GM21717 (cell line): ENCODE data around the gene ANKRD9.

ENCODE experiments used
- ATAC-seq: cut with Tn5 transposase; IDR thresholded peaks from one replicate; pipeline ENCODE4 v1.9.1; 2021; ENCODE audit warnings: mild to moderate bottlenecking, moderate library complexity; ENCODE audit not compliant: unreplicated experiment

ANKRD9 gene

DNA sequence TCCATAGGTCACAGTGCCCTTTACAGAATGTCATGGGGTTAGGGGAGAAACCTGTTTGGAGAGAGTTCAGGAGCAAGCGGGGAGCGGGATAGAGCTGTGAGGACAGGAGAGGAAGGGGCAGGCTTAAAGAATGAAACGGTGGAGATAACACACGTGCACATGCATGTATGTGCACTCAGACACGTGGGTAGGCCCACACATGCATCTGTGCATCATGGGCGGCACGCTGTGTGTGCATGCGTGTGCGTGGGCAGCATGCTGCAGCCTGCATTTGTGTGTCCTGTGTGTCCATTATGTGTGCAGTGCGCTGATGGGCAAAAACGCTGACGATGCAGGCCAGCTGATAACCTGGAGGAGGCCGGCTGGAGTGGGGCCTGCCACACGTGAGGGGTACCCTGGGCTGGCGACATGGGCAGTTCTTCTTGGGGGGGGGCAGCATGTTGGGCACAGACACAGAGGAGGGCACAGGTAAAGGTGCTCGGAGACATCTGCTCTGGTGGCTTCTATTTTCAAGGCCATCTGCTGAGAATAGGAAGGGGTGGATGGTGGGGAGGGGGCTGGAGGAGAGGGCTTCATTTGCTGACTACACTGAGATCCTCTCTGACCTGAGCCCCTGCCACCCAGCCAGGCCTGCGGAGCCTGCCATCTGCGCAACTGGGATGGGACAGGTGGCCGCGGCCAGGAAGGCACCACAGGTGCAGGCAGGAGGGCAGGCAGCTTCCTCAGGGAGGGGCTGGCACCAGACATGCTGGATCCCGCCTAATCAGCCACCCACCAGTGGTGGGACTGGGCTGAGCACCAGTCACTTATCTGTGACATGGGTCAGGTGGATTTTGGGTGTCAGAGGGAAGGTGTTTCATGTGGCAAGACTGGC, 4.6 kb upstream of the ANKRD9 start:
- no peak for ATAC-seq

GRCh38 chr14:102512793-102513300, 3.3 kb upstream of the ANKRD9 start:
- ATAC-seq: no peak

DNA sequence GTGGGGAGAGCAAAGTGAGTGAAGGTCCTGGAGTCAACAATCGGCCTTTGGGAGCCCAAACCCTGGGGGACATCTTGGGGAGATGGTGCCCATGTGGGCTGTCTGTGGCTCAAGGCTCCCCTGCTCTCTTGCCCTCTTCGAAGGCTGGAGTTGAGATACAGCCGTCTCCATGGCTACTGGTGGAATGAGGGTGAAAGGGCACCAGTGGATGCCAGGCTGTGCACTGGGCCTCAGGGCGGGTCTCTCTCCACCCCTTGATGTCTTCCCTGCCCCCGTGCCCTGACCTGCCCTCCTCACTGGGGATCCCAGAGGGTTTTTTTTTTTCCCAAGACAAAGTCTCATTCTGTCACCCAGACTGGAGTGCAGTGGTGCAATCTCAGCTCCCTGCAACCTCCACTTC, 2.0 kb upstream of the ANKRD9 start:
- no peak for ATAC-seq

GRCh38 chr14:102510616-102511520, 1.3 kb upstream of the ANKRD9 start:
- no peak for ATAC-seq

DNA sequence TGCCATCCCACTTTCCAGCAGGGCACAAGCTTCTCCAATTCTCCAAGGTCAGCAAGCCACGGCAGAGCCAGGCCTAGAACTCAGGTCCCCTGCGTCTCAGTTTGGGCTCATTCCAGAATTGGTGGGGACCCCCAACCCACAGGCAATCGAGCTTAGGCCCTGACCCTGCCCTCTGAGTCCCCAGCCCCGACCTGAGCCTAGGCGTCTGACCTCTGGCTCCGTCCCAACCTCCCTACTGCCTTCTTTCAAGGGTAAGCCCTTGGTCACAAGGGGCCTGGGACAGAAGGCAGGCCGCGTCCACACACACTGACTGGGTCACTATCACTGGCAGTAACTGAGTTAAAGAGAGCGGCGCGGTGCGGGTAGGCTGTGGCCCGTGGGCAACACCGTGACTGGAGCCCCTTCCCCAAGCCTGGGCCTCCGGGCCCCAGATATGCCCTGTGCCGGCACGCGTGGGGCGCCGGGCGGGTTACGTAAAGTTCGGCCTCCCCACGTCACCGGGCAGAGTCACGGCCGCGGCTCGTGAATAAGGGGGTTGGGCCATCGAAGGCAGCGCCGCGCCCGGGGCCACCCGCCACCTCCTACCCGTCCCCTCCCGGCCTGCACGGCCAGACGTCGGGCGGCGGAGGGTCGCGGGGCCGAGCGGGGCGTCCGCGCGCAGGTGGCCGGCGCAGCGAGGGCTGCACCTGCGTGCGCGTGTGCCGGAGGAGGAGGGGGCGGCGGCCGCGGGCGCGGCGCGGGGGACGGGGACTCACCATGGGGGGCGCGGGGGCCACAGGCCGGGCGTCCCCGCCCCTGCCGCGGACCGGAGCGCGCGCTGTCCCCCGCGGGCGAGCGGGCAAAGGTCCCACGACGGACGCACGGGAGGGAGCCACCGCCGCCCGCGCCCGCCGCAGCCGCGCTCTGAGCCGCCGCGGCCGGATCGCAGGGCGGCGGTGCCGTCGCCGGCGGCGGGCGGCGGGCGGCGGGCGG, 516 bp downstream of the ANKRD9 start:
- ATAC-seq: no peak

DNA sequence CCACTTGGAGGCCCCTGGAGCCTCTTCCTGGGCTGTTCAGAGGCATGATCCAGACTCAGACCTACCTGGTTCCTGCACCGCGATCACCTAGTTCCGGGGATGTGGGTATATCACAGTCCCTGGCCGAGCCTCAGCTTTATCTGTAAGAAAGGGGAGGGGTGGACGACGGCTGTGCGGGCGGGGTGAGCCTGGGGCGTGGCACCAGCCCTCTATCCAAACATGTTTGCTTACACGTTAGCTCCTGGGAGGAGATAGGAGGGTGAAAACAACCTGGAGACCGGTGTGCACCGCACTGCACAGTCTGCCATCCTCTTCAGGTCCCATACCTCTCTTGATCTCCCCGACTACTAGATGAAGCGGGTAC, 1.2 kb downstream of the ANKRD9 start:
- no peak for ATAC-seq

DNA sequence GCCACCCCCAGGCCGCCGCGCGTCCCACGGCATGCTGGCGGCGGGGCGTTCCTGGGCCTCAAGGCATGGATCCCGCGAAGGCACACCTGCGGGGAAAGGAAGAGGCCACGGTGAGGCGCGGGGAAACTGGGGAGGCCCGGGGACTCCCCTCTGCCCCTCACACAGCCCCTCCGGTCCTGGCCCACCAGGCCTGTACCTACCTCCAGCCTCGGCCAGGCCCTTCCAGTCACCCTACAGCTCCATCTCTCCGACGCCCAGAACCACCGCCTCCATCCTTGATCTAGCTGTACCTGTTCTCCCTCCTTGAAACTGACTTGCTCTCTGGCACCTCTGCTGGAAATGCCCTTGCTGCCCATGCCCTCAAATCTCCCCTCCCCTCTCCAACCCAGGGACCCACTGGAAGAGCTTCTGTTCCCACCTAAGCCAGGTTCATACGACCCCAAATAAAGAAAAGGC, 1.7 kb downstream of the ANKRD9 start:
- ATAC-seq: no peak

DNA sequence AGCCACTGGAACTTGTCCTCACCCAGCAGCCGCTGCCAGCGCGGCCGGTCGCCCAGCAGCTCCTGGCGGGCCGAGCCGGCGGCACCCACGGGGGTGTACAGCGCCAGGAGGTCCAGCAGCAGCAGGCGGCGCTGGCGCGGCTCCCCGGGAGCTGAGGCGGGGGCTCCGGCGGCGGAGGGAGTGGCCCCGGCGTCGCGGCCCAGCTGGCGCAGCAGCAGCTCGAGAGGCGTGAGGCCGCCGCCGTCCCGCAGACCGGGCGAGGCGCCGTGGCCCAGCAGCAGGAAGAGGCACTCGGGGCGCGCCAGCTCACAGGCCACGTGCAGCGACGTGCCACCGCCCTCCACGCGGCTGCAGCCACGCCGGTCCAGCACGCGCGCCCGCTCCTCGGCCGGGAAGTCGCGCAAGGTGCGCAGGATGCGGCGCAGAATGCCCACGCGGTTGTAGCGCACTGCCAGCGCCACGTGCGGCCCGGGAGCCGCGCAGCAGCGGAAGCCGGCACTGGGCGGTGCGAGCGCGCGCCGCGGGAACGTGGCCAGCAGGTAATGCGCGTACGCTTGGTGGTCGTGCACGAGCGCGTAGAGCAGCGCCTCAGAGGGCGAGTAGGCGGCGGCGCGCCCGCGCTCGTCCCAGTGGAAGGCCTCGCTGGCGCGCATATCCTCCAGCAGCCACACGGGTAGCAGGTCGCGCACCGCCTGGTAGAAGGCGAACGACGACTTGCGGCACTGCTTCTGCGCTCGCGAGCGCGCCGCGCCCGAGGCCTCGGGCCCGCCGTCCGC, 2.3 kb downstream of the ANKRD9 start:
- no peak for ATAC-seq

GRCh38 chr14:102506626-102506925, 3.0 kb downstream of the ANKRD9 start:
- ATAC-seq: no peak

GRCh38 chr14:102505775-102506625, 3.6 kb downstream of the ANKRD9 start:
- ATAC-seq: no peak

DNA sequence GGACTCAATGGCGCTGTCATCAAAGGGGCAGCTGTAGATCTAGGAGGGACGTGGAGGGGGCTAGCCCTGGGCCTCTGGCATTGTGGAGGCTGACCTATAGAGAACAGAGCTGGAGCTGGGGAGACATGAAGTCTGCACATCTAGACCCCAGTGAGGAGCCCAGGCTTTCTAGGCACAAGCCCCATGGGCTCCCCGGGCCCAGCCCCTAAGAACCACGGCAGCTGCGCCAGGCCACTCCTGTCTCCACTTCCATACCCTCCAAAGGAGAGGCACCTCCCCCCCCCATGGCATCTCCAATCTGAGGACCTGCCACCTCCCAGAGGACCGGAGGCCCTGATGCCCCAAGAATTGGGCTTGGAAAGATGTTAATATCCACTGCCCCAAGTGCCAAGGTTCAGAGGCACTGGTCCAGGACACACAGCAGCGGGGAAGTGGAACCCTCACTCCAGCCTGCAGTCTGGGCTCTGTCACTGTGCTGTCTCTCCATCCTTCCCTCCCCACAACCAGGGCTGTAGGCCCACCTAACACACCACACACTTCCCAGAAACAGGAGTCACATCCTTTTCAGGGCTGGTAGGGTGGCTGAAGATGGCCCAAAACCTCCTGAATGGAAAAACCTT, 4.5 kb downstream of the ANKRD9 start:
- no peak for ATAC-seq

DNA sequence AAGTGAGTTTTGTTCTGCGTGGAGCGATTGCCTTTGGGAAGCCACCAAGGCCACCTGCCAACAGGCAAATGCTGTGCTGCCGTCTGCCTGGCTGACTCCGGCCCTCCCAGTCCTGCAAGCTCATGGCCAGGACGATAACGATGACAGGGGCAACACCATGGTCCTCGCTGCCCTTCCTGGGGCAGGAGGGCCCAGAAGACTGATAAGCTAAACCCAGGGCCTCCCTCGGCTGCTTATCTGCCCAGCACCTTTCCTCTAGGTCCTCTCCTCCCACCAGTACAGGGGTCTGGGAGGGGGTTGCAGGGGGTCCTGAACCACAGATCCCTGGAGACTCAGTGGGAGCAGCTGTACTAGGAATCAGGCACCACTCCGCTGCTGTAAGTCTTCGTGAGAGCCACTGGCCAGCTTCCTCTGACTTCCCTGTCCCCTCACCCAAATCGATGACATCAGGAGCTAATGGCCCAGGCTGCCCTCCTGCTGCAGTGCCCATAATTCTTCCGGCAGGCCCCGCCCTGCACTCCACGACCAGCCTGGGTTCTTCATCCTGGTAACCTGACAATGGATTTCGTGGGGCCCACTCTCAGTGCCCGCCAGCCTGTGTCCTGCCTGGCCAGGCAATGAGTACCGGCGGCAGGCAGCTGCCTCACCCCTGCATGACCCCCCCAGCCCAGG, 5.1 kb downstream of the ANKRD9 start:
- ATAC-seq: no peak

DNA sequence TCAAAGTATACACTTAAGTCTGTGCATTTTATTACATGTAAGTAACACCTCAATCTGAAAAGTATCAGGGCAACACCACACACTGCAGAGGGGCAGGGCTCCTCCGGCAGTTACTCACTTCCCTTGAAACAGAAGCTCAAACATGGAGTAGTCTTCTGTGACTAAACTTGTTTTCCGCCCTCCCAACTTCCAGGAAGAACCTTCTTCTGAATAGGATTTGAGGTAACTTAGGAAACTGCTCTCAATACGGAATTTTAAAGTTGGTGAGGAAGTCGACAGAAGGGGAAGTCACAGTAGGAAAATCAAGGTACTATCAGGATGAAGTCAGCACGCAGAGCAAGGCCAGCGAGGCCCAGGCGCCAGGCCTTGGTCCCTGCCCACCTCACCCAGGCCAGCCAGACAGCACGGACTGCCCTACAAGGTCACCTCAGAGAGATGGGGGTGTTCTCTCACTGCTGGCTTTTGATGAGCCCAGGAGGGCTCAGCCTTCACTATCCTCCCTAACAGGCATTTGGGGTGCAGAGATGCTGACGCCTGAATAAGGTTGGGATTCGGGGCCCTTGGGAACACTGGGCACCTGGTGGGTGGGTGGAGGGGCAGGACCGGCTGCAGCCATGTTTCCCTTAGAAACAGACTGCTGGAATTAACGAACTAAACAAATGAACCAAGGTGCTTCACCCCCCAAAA, 5.8 kb downstream of the ANKRD9 start:
- no peak for ATAC-seq

DNA sequence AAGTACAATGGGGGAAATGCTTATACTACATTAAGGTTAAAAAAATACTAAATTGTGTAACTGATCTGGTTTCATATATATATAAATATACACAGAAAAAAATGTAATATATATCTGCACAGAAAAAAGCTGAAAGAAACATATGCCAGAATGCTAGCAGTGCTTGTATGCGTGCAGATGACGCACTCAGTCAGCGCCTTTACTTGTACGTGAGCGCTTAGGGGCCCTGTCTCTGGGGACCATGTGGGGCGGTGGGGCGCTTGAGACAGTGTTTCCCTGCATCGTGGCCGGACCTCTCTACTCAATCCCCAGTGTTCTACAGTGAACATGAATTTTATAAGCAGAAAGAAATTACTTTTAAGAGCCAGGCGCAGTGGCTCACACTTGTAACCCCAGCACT, 7.0 kb downstream of the ANKRD9 start:
- ATAC-seq: no peak

DNA sequence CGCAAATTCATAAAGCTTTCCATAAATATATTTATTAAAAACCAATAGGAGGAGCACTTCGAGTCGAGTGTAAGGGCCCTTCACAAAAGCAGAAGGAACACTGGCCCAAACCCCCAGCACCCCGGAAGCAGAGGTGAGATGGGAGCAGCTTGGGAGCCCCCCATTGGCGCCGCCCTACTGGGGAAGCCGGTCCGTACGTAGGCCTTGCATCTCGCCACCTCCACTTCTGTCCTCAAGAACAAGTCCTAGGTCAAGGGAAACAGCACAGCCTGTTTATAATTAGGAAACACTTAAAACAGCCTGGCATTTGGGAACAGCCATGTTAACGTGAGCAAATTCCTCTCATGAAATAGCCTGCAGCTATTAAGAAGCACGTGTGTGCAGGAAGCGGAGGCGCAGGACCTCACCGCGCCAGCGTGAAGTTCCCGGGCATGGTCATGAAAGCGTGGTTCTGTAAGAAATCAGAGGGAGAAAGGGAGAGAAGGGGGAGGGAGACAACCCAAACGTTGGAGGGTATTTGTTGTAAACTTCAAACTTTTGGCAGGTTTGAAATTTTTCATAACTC, 7.7 kb downstream of the ANKRD9 start:
- ATAC-seq: no peak

DNA sequence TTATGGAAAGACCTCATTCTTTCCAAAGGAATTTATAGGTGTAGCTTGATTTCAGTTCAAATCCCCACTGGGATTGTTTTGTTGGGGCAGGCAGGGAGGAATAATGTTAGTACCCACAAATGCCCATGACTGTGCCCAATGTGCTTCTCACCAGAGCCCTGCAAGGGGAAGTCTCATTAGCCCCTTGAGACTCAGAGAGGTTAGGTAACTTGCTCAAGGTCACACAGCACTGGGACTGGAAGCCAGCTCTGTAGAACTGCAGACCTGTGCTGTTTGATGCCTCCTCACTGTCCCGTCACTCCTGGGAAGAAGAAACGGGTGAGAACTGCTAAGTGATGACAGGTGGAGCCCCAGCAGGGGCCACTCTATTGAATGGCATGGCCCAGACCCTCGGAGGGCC, 8.9 kb downstream of the ANKRD9 start:
- no peak for ATAC-seq

DNA sequence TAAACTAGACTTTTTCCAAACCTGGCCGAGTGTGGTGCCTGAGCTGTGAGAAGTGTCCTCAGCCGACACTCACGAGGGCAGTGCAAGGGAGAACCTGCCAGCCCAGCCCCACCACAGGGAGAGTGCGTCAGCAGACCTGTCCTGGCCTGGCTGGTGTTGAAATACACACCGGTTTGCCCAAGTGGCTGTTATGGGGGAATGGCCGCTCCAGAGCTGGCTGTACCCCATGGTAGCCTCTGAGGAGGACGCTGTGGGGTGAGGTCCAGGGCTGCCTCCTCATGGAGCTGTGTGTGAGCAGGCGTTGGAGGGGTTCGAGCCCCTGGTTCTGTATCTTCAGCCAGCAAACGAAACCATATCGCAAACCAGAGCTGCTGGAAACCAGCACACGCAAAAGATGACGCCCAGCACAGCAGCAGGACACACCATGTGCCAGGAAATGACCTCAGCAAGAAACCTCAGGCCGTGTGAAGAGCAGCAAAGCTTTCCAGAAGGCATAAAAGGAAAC, 9.4 kb downstream of the ANKRD9 start:
- no peak for ATAC-seq
